Measurements from ENCODE around the gene LMNTD2.

DNA sequence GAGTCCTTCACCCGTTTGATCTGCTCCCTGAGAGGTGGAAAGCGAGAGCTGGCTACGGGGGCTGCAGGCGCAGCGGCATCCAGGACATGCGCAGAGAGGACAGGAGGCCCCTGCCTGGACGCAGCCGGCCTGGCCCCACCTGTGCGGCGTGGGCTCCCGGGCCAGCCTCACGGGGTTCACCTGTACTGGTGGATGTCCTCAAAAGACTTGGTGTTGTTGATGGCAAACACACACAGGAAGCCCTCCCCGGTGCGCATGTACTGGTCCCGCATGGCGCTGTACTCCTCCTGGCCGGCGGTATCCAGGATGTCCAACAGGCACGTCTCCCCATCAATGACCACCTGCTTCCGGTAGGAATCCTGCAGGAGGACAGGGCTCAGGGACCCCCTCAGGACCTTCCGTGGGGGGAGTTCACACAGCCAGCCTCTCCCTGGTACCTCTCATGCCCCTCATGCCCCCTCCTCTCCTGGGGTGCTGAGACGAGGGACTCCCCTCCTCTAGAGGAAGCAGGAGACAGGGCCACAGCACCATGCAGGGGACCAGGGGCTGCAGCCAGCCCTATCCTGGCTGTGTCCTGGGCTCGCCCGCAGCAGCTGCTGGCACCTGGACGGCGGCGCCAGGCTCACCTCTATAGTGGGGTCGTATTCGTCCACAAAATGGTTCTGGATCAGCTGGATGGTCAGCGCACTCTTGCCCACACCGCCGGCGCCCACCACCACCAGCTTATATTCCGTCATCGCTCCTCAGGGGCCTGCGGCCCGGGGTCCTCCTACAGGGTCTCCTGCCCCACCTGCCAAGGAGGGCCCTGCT lies 26.7 kb downstream of the LMNTD2 start:
- TF ChIP-seq, protein P1, sequence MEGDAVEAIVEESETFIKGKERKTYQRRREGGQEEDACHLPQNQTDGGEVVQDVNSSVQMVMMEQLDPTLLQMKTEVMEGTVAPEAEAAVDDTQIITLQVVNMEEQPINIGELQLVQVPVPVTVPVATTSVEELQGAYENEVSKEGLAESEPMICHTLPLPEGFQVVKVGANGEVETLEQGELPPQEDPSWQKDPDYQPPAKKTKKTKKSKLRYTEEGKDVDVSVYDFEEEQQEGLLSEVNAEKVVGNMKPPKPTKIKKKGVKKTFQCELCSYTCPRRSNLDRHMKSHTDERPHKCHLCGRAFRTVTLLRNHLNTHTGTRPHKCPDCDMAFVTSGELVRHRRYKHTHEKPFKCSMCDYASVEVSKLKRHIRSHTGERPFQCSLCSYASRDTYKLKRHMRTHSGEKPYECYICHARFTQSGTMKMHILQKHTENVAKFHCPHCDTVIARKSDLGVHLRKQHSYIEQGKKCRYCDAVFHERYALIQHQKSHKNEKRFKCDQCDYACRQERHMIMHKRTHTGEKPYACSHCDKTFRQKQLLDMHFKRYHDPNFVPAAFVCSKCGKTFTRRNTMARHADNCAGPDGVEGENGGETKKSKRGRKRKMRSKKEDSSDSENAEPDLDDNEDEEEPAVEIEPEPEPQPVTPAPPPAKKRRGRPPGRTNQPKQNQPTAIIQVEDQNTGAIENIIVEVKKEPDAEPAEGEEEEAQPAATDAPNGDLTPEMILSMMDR (IDR thresholded peaks at IDR 0.05): no peak
- TF ChIP-seq EZH2 (IDR thresholded peaks at IDR 0.05): no peak

All from neural progenitor cell (in vitro differentiated cells).